NCI-H524 (cell line): ENCODE data around the gene VILL.
A peak's percentile ranks its signal among the peaks of the same experiment; 100 is the strongest.
"Not testable (repeated sequence)": the region's sequence is repeated elsewhere in the genome, so short reads cannot be mapped to it uniquely, and the experiment has no call there.

Experiments used
- DNase-seq, 2 experiments: peaks; one replicate each; lab custom pipeline; 2025; lab: John Stamatoyannopoulos, UW

The VILL gene

GRCh38 chr3:37963635-37964034 lies 27.0 kb upstream of the VILL start:
- no peak for DNase-seq

GRCh38 chr3:37964146-37964545 lies 26.4 kb upstream of the VILL start:
- DNase-seq: no peak

- no peak for DNase-seq
Observed at GRCh38 chr3:37964716-37965115, 25.9 kb upstream of the VILL start.

- peak; percentile 6 to 59 for DNase-seq
Observed at GRCh38 chr3:37967260-37967881, 23.2 kb upstream of the VILL start.

GRCh38 chr3:37968199-37968598 lies 22.4 kb upstream of the VILL start:
- DNase-seq: no peak

GRCh38 chr3:37968813-37969595 lies 21.6 kb upstream of the VILL start:
- no peak for DNase-seq

GRCh38 chr3:37969596-37970100 lies 20.9 kb upstream of the VILL start:
- peak in 1 of 2 experiments; percentile 10 for DNase-seq

- DNase-seq: no peak
Observed at GRCh38 chr3:37970802-37971201, 19.8 kb upstream of the VILL start.

GRCh38 chr3:37971467-37971866 lies 19.1 kb upstream of the VILL start:
- peak; percentile 67 to 93 for DNase-seq

GRCh38 chr3:37972056-37972455 lies 18.5 kb upstream of the VILL start:
- DNase-seq: not testable (repeated sequence)

GRCh38 chr3:37973246-37974054 lies 17.1 kb upstream of the VILL start:
- peak; percentile 65 to 89 for DNase-seq

- DNase-seq: peak; percentile 54 to 74
Observed at GRCh38 chr3:37974121-37975083, 16.2 kb upstream of the VILL start.

GRCh38 chr3:37979541-37980461 lies 10.8 kb upstream of the VILL start:
- DNase-seq: no peak

GRCh38 chr3:37980462-37981347 lies 9.9 kb upstream of the VILL start:
- no peak for DNase-seq

- DNase-seq: no peak
Observed at GRCh38 chr3:37981348-37981664, 9.3 kb upstream of the VILL start.

GRCh38 chr3:37982331-37982730 lies 8.3 kb upstream of the VILL start:
- DNase-seq: no peak

GRCh38 chr3:37984051-37984450 lies 6.5 kb upstream of the VILL start:
- DNase-seq: no peak

GRCh38 chr3:37984596-37984995 lies 6.0 kb upstream of the VILL start:
- no peak for DNase-seq

- DNase-seq: no peak
Observed at GRCh38 chr3:37985637-37986320, 4.8 kb upstream of the VILL start.
